HG02759 (cell line): Measurements from ENCODE around the gene CTNNA1.

ENCODE experiments used
- ATAC-seq: cut with Tn5 transposase; IDR thresholded peaks from one replicate; pipeline ENCODE4 v1.9.1; 2021; ENCODE audit warnings: mild to moderate bottlenecking, moderate library complexity; ENCODE audit not compliant: unreplicated experiment

CTNNA1 gene

DNA sequence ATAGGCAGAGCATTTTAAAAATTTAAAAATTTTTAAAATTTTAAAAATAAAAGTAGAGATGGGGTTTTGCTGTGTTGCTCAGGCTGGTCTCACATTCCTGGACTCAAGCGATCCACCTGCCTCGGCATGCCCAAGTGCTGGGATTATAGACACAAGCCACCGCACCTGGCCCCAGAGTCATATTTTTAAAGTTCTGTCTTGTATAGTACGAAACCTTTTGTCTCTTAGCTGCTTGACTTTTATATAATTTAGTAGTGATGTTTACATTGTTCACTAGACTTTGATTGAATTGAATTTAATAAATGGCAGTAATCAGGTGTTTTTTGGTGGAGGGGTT, 90.9 kb downstream of the CTNNA1 start:
- no peak for ATAC-seq

DNA sequence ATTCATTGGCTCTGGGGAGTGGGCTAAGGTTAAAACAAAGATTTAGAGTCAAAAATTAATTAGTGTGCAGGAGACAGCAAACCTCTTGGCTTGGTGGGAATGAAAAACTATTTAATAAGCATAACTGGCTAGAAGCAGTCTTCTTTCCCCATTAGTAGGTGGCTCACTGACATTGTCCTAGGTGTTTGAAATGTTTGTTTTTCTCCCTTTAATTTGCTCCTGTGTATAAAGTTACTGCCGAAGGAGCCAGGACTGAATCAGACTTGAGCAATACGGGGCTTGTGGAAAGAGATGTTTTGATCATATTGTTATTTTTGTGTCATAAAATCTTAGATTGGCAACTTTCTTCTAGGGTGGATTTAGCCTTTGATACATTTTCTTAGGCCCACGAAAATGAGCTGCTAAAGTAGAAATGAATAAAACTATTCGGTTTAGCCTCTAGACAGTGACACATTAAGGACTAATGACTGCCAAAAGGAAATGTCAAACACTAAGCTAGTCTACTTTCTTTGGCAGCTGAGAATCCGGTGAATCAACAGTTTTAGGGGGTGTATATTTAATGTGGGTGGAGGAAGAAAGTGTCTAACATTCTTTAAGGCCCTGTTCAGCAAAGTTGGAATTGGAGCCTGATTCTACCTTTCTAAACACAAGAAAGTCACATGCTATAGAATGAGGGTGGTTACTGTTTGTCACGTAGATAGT, 91.7 kb downstream of the CTNNA1 start:
- no peak for ATAC-seq

DNA sequence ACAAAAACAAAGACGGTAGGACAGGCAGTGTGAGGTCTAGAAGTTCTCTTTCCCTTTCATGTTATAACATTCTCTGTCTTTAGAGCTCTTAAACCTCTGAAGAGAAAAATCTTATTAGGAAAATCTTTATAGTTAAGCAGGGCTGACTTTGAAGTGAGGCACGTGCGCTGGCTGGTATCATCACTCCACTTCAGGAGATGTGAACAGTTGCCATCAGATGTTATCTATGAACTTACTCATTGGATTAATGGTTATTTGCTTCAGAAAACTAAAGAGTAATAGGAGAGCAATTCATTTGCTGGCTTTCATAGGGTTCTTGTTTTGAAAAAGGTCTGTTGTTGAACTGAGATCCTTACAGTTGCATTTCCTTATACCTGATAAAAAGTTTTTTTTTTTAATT, 96.2 kb downstream of the CTNNA1 start:
- no peak for ATAC-seq

DNA sequence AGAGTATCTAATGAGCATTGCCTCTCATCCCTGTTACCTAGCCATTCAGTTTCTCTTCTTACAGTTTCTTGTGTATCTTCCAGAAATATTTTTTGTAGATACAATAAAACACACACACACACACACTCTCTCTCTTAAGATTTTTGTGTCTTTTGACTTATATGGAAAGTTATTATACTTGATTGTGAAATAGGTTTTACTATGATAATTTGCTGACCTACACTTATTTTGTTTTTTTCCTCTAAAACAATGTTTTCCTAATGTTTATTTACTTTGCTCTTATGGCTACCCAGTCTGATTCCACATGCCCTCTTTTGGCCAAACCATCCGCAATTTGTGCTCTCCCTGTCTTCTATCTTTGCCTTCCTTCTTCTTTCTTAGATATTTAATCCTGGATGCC, 96.7 kb downstream of the CTNNA1 start:
- ATAC-seq, result no peak

DNA sequence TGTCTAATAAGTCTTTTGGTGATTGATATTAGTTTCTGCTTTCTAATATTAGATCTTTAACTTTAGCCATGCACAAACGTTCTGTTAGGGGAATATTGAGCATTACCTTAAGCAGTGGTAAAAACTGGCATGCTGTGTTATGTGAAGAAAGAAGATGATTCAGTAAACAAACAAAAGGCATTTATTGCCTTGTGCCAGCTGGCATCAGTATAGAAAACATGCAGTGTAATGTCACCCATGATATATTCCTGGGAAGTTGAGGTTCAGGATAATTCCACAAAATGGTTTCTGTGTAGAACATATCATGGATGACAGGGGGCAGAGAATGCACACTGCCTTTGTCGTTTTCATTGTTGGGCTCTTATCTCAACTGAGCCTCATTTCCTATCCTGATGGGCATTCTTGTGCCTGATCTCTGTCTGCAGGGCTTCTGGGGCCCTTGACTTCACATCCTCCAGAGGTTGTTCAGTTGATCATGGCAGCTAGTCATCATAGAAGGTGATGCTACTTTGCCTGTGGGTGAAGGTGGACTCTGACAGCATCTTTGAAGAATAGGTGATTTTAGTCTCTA, 97.7 kb downstream of the CTNNA1 start:
- ATAC-seq, result no peak

DNA sequence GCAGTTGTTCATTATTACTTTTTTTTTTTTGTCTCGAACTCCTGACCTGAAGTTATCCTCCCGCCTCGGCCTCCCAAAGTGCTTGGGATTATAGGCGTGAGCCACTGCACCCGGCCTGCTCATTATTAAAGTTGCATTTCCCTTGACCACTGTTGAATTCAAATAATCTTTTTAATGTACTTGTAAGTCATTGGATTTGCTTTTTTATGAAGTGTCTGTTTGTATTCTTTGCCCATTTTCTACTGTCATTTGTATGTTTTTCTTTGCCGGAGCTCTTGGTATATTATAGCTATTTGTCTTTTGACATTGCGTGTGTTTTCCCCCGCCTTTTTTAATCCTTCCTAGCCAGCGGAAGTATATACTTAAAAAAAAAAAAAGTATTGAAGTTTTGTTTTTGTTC, 99.9 kb downstream of the CTNNA1 start:
- ATAC-seq, result no peak

DNA sequence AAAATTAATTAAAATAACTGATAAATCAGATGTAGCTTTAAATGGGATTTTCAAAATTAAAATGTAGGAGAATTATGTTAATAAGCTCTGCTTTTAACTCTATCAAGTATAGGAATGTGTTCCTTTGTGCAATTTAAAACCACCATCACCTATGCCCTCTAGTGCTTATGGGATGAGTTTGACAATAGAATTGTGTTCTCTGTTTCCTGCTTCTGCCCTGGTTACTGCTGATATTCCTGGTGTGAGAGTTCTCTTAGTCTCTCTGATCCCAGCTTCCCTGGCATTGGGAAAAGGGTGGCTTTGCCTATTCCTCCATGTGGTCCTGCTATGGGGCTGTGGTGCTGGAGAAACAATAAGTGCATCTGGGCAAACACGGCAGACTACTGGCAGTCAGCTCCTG, 113.8 kb downstream of the CTNNA1 start:
- no peak for ATAC-seq

DNA sequence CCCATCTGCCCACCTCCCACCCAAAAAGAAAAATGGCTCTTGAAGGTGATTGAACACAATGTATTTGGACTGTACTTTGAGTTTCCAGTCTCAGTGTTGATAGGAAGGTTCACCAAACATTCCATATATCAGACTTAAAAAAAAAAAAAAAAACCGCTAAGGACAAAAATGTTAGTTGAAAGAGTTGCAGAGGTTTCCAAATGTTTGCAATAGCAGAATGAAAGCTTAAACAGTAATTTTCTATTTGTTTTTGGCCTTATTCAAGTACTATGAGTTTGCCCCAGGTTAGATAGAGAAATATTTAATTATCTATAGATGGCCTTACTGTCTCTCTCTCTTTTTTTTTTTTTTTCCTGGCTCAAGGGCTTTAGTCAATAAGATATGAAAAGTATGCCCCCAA, 115.8 kb downstream of the CTNNA1 start:
- ATAC-seq, result no peak

DNA sequence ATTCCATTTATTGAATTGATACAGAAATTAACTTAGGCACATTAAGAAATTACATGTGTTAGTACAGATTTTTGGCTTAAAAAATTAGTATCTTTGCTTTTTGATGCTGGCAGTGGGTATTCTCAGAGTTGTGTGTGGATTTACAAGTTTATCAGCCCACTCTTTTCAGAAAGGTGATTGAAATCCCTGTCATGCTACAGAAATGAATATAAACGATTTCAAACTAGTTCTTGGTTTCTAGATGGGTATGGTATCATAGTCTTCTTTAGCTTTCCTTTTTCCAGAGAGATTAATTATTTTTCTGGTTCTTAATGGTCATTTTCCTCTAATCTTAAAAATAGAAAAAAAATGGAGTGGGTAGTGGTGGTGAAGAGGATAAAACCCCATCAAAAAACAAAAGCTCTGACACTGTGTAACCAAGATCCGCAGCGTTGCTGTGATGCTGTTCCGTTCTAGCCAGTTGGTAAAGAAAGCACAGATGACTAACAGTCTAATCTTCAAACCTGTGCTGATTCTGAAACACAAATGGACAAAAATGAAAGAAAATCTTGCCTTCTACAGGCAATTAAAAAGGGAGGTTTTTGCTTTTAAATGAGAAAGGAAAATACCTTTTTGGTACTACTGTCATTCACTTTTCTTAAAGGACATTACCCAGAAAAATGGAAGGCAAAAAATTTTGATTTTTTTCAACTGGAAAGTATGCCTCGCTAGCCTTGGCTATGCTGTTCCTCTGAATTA, 116.7 kb downstream of the CTNNA1 start:
- no peak for ATAC-seq

DNA sequence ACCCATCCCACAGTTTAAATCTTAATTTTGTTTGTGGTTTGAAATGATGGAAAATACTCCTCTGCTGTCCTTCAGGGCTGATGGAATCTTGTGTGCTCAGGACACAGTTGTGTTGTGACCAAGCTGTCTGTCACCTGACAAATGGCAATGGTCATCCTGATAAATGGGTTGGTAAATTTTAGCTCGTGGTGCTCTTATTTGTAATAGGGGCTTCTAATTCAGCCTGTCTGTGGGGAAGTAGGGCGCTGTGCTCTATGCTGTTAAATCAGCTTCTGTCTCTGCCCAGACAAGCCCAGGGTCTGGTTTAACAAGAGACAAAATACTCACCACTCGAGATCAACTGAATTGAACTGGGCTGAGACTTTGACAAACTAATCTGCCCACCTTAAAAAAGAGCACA, 117.4 kb downstream of the CTNNA1 start:
- no peak for ATAC-seq

DNA sequence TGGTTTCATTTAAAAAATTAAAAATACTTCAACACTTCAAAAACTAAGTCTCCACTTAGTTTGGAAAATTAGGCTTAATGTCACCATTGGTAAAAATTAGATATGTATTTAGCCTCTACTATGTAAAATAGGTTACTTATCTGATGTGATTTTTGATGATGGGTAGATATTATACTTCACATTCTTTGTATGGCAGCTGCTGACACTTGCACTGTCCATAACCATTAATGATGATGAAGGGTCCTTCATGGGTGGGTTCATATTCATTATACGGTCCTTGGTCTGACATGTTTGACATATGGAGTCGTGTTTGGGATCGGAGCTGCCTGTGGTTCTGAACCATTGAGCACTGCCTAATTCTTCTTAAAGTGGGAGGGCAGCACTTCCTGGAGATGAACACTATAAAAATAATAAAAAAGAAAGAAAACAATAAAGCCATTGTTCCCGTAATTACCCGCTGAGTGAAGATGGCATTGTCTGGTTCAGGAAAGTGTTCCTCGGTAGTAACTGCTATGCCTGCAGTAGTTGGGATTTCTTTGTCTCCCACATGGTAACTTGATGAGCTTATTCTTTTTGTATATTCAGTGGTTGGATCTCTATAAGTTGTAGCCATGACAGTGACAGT, 119.7 kb downstream of the CTNNA1 start:
- ATAC-seq, result no peak

DNA sequence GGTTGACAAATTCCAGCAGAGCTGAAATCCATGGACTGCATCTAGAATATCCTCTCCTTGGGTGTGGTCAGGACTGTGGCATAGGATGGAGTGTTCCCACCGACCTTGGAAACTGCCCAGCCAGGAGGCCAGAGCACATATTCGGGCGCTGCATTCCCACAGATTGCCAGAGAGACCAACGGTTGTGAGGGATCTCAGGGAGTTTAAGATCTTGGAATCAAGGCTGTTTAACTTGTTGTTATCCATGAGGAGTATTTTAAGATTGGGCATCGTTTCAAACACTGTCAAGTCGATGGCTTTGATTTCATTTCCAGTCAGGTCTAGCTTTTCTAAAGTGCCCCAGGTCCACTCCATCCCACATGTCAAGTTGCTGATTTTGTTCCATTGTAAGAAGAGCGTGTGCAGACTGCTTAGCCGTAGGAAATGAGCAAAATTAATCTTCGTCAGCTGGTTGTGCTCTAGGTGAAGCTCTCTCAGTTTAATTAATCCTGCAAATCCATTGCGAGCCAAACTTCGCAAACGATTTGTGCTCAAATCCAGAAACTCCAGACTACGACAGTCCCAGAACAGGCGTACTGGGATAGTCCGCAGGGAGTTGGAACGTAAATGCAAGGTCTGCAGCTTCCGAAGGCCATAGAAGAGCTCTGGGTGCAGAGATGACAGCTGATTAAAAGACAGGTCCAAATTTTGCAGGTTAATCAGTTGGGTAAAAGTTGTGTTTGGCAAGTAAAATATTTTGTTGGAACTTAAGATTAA, 120.4 kb downstream of the CTNNA1 start:
- no peak for ATAC-seq

DNA sequence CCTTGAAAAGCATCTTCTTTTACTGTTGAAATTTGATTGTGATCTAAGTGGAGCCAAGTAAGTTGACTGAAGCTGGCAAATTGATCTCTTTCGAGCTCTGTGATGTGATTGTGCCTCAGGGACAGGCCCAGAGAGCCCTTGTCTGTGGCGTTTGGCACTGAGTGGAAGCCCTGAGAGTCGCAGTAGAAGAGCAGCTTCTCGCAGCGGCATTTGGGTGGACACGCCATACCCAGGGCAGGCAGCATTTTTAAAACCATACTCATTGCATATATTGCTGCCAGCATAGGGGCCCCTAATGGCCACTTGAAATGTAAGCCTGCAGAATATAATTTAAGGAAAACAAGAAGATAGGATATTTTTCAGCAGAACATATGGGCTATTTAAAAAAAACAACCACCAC, 121.0 kb downstream of the CTNNA1 start:
- no peak for ATAC-seq

DNA sequence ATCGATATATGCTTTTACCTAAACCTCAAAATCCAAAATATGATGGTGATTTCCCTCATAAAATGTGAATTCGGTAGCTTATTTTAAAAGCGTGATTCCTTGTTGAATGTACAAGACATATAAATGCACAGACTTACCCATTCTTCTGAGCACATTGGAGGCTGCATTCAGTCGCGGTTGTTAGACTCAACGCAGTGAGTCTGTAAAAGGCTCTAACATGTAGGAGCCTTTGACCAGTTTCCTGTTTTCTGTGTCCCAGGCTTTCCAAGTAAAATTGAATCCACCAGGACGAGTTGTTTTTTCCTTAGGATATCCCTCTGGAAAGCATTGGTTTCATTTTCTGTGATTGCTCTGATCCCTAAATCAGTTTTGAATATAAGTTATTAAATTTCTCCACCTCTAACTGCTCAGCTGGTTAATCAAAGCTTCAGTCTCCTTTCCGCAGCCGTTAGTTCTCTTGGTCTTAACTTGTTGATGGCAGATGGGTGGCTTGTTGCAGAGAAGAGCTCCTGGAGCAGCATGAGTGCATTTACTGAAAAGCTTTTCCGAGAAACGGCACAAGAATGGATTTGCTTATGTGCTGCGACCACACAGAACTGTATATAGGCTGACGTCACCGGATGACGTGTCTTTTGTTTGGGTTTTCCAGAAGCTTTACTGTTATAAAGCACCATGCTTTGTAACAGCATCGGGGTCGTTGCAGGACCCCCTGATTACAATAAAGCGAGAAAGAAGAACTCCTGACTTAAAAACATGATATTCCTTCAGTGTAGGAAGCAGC, 121.7 kb downstream of the CTNNA1 start, which contains the start of gene LRRTM2:
TSS of gene LRRTM2 (minus strand) at position 565 of the 781 bp plus-strand sequence. CDS start at position 141, 424 bp downstream.
- no peak for ATAC-seq

DNA sequence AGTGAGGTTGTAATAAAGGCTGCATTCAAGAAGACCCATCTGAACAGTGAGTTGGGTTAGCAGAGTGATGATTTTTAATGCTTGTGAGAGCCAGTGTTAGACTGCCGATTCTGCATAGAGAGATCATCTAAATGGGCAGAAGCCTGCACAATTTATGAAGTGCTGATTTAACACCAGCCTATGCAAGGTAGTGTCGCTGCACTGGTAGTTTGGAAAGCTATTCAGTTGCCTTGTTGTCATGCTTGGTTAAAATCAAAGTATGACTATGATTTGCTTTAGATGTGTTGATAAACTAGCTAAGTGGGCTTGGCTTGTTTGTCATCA, 122.3 kb downstream of the CTNNA1 start:
- no peak for ATAC-seq

DNA sequence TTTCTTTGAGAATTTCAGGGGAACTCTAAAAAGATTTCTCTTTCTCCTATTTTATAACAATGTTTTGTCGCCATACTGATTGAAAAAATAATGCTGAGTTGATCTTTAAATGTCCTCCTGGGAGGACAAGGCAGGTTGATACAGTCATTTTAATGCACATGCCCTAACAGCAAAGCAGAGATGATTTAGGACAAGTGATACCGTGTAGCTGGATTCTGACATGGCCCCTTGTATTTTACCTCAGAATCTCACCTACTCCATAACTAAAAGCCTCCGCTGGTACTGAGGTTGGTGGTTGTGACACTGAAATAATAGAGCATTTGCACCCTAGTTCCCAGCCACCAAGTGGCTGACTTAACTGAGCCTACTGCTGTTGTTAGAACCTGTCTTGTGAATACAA, 122.7 kb downstream of the CTNNA1 start:
- ATAC-seq, result no peak

DNA sequence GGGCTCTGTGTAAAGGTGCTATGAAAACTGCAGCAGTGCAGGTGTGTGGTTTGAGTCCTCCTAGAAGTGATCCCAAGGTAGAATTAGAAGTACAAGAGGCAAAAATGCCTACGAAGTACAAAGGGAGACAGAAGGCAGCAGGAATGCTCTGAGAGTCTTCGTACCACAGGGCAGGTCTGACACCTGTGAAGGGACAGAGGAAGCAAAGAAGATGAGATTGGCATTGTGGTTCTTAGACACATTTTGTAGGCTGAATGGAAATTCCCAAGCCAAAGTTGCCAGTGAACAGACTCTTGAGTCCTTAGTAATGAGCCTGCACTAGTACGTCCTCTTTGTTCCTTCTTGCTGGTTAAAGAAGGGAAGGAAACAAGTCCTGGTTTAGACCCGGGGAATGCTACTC, 123.6 kb downstream of the CTNNA1 start:
- ATAC-seq, result no peak

DNA sequence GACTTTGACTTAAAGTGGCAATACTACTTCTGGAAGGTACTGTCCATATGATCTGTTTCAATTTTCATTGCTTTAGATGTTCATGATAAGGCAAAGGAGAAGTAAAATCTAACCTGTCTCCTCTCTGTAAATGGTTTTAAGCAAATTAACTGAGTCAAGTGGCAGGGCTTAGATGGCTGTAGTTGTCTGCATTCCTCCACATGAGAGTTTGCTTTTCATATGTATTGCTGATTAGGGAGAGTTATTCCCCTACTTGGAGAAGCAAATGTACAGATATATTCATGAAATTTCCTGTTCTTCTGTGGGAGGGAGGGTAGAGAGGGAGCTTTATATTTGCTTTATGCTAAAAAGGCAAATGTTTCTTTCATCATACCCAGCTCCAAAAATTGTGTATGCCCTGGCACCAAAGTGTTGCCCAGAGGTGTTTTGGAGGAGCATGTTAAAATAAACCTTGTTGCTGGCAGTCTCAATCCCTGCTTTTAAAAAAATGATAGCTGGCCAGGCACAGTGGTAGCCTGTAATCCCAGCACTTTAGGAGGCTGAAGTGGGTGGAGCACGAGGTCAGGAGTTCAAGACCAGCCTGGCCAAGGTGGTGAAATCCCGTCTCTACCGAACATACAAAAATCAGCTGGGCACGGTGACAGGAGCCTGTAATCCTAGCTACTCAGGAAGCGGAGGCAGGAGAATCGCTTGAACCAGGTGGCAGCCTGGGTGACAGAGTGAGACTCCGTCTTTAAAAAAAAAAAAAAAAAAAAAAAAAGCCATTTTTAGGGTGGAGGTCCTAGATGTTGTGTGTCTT, 125.4 kb downstream of the CTNNA1 start:
- no peak for ATAC-seq

DNA sequence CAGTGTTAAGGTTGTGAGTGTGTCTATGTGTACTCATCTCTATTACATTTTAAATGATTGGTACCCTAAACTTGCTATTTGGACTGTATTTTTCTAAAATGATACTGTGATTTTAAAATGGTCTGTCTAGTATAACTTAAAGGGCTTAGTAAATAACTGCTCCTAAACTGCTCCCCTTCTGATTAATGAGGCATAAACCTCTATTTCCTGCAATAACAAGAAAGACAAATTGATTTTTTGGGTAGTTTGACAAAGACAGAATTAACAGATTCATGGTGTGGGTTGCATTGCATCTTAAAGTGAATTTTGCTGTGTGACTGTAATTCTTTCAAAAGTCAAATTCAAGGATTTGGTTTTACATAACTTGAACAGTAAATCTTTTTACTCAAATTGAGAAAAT, 130.0 kb downstream of the CTNNA1 start:
- no peak for ATAC-seq

DNA sequence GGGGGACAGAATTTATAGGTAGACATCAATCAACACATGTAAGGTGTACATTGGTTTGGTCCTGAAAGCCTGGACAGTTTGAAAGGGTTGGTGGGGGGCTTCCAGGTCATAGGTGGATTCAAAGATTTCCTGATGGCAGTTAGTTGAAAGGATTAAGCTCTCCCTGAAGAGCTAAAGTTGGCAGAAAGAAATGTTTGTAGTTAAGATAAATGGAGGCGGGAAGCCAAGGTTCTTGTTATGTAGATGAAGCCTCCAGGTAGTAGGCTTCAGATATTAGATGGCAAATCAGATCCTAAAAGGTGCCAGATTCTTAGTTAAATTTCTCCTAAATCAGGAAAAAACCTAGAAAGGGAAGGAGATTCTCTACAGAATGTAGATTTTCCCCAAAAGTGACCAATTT, 130.9 kb downstream of the CTNNA1 start:
- ATAC-seq, result no peak
